NCI-H146 (cell line): ENCODE measurements around the gene GPC3.
A peak's percentile ranks its signal among the peaks of the same experiment; 100 is the strongest.
"Not testable (repeated sequence)": the region's sequence is repeated elsewhere in the genome, so short reads cannot be mapped to it uniquely, and the experiment has no call there.

Experiments used
- DNase-seq: peaks from one replicate; lab custom pipeline; 2025; lab: John Stamatoyannopoulos, UW

Gene GPC3

GRCh38 chrX:133926099-133926498 lies 59.3 kb downstream of the GPC3 start:
- no peak for DNase-seq

GRCh38 chrX:133924548-133924947 lies 60.8 kb downstream of the GPC3 start:
- no peak for DNase-seq

- DNase-seq = no peak
Measured at GRCh38 chrX:133923548-133923947, 61.8 kb downstream of the GPC3 start.

- DNase-seq = no peak
Measured at GRCh38 chrX:133923113-133923512, 62.3 kb downstream of the GPC3 start.

GRCh38 chrX:133922390-133922771 lies 63.0 kb downstream of the GPC3 start:
- no peak for DNase-seq

- peak; percentile 5 for DNase-seq
Measured at GRCh38 chrX:133921764-133922389, 63.5 kb downstream of the GPC3 start.

- no peak for DNase-seq
Measured at GRCh38 chrX:133921086-133921485, 64.3 kb downstream of the GPC3 start.

GRCh38 chrX:133918361-133918771 lies 67.0 kb downstream of the GPC3 start:
- DNase-seq = no peak

GRCh38 chrX:133916984-133917722 lies 68.2 kb downstream of the GPC3 start:
- no peak for DNase-seq

- no peak for DNase-seq
Measured at GRCh38 chrX:133913658-133914388, 71.6 kb downstream of the GPC3 start.

- DNase-seq = no peak
Measured at GRCh38 chrX:133913009-133913408, 72.4 kb downstream of the GPC3 start.

GRCh38 chrX:133911825-133912495 lies 73.4 kb downstream of the GPC3 start:
- DNase-seq = no peak

GRCh38 chrX:133910539-133910938 lies 74.9 kb downstream of the GPC3 start:
- DNase-seq = no peak

GRCh38 chrX:133909888-133910287 lies 75.5 kb downstream of the GPC3 start:
- DNase-seq = no peak

- DNase-seq = no peak
Measured at GRCh38 chrX:133908223-133908955, 77.0 kb downstream of the GPC3 start.

GRCh38 chrX:133907606-133908005 lies 77.8 kb downstream of the GPC3 start:
- no peak for DNase-seq

- no peak for DNase-seq
Measured at GRCh38 chrX:133905305-133905704, 80.1 kb downstream of the GPC3 start.

GRCh38 chrX:133897593-133898163 lies 87.7 kb downstream of the GPC3 start:
- no peak for DNase-seq

GRCh38 chrX:133892337-133892736 lies 93.1 kb downstream of the GPC3 start:
- no peak for DNase-seq

- DNase-seq = no peak
Measured at GRCh38 chrX:133888984-133889383, 96.4 kb downstream of the GPC3 start.

GRCh38 chrX:133888084-133888483 lies 97.3 kb downstream of the GPC3 start:
- not testable (repeated sequence) for DNase-seq
